NK-92 (cell line): ENCODE data around the gene ABHD17A.

Experiments used
- DNase-seq: peaks from one replicate; lab custom pipeline; 2025; ENCODE audit not compliant: unreplicated experiment; lab: John Stamatoyannopoulos, UW

ABHD17A gene

DNA sequence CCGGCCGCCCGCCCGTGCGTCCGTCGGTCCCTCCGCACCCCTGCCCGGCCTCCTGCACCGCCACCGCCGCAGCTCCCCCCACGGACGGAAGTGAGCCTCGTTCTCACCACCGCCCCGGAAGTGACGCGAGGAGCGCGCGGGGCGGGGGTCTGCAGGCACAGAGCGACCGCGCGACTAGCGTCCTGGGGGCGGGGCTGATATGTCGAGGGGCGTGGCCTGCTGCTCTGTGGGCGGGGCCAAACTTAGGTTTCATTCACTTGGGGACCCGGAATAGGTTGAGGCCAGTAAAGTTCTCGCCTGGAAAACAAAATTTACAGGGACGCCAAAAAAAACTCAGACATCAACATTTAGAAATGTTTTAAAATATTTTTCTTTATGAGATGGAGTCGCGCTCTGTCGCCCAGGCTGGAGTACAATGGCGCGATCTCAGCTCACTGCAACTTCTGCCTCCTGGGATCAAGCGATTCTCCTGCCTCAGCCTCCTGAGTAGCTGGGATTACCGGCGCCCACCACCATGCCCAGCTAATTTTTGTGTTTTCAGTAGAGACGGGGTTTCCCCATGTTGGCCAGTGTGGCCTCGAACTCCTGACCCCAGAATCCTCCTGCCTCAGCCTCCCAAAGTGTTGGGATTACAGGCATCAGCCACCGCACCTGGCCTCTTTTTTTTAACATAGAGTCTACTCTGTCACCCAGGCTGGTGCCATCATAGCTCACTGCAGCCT is at the start of gene ABHD17A:
Gene ABHD17A, minus strand, starts transcription at position 99 of the 722 bp plus-strand sequence. CDS start 3,930 bp downstream, outside the sequence.
- peak; percentile 72 for DNase-seq

DNA sequence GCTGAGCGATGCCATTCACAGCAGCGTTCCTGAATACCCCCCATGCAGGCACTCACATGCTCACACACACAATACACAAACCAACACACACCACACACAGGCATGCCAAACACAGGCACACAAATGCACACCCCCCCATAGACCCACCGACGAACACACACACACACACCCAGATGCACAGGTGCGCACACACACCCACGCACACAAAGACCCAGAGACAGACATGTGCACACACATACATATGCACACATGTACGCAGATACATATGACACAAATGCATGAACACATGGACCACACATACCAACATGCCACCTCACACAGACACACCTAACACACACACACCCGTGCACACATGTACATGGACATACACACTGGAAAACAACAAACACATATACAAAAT is 48.6 kb upstream of the ABHD17A start:
- DNase-seq = no peak

DNA sequence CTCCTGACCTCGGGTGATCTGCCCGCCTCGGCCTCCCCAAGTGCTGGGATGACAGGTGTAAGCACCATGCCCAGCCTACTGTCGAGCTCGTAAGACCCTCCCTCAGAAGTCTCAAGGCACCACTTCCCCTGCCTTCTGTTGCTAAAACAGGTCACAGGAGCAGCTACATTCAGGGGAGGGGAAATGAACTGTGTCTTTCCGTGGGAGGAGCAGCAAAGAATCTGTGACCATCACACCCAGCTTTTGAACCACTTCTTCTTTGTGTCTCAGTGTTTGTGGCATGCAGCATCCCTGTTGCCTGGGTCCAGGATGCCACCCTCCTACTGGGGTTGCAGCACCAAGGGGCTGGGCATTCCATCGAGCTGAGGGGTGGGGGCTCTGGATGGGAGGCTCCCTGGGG is 47.9 kb upstream of the ABHD17A start:
- no peak for DNase-seq

DNA sequence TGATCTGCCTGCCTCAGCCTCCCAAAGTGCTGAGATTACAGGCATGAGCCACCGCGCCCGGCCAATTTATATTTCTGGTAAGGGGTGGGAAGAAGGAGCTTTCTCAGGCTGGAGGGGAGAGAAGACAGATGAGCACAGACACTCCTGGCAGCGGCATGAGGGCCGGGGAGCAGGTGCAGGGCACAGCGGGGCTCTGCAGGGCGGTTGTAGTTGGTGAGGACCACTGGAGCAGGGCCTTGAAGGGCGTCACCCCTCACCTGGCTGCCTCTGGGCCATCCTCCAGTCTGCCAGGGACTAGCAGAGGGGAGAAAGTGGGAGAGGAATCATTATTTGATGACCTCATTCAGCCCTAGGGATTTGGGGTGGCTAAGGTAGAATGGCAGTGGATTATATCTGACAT is 47.1 kb upstream of the ABHD17A start:
- DNase-seq = no peak

DNA sequence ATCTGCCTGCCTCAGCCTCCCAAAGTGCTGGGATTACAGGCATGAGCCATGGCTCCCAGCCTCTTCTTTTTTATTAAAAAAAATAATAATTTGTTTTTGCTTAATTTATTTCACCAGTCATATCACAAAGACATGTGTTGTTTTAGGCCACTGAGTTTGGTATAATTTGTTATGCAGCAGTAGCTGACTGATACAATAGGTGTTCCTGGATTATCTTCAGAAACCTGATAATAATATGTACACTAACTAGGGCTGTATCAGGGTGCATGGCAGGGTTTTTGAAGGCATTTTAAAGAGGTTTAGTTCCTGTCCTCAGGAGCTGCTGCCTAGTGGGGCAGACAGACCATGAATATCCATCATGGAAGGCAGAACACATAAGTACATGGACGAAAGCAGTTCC is 46.1 kb upstream of the ABHD17A start:
- no peak for DNase-seq

DNA sequence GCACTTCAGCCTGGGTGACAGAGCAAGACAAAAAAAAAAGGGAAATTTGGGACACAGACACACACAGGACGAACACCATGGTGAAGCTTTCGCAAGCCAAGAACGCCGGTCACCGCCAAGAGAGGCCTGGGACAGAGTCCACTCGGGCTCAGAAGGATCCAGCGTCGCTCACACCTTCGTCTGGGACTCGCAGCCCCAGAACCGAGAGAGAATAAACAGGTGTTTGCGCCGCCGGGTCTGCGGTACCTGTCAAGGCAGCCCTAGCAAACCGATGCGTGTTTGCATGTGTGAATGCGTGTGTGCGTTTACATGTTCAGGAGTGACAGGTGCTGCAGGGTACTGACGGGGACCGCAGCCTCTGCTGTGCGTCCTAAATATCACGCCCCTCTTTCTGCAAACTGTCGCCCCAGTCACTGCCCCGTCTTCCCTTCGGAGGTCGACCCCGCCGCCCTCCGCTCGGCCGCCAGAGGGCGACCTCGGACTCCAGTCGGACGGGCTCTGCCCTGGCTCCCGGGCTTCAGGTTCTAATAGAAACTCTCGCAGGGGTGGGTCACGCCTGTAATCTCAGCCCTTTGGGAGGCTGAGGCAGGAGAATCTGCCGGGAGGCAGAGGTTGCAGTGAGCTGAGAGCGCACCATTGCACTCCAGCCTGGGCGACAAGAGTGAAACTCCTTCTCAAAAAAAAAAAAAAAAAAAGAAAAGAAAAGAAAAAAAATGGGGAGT is 43.9 kb upstream of the ABHD17A start:
- no peak for DNase-seq

DNA sequence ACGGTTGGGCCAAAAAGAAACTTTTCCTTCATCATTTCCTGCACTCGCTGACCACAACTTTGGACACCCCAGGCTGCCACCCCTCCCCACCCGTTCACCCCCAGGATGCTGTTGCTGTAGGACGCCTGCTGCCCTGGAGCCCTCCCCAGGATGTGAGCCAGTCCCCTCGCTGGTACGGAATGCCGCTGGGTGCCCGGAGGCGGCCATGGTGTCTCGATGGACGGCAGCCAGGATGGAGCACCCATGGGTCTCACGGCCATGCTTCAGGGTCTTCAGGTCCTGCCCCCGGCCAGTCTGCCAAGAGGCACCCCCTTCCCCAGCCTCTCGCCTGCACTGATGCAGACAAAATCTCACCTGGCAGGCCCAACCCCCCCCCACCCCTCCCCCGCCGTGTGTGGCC is 40.2 kb upstream of the ABHD17A start:
- no peak for DNase-seq

DNA sequence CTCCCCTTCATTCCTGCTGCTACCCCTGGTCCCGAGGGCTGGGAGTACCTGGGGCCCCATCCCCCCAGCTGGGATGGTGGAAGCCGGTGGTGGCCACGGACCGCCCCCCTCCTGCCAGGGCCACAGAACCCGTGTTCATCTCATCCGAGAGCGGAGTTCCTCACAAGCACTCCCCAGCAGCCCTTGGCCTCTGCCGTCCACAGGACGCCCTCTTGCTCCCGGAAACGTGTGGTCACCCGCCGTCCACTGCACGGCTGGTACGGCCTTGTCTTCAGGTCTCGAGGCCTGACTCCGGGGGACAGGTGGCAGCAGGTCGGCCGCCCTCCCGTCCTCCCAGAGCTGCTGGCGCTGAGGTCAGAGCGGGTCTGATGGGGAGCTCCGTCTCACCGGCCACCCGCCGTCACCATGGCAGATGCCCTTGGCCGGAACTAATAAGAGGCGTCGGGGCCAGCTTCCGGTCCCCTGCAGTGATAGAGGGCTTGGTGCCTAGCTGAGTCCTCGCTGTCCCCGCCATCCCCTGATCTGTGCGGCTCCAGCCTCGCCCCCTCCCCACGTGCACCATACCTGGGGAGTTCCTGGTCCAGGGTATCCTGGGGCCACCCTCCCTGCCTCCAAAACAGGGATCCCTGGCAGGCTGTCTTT is 39.1 kb upstream of the ABHD17A start:
- DNase-seq = no peak

DNA sequence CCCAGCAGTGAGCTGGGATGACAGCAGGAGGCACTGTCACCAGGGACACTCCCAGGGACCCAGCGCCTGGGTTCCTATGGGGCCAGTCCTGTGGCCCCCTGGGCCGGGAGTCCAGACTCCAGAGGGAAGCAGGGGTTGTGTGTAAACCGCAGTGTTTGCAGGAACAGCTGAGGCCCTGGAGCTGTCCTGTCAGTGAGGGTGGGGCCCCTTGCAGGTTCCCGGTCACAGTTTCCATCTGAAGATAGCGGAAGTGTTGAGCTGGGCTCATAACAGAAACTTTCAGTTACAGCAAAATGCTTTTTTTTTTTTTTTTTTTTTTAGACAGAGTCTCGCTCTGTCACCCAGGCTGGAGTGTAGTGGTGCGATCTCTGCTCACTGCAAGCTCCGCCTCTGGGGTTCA is 38.0 kb upstream of the ABHD17A start:
- no peak for DNase-seq

DNA sequence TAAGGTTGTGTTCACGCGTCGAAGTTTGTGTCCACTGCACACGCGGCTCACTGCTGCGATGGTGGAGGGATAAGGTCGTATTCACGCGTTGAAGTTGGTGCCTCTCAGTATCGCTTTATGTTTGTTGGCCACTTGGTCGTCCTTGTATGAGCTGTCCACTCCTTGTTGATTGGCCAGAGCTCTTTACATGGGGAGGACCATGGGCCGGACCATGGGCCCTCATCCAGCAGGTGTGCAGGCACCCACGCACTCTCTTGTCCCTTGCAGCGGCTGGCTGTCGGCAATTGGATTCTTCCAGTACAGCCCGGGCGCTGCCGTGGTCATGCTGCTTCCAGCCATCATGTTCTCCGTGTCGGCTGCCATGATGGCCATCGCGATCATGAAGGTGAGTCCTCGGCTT is 37.5 kb upstream of the ABHD17A start:
- no peak for DNase-seq

DNA sequence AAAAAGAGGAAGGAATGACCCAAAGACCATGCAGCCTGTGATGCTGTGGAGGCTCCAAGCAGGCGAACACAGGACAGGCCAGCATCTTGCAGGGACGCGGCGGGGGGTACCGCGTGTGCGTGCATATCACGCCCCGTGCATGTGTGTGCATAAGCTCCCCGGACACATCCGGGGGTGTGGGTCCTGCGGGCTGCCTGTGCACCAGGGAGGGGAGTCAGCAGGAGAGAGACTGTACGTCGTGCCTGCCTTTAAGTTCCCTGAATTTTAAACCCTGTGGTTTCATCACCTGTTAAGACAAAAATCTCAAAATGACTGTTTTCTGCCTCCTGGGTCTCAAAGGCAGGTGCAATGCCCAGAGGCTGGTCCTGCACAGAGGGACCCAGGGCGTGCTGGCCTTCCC is 36.5 kb upstream of the ABHD17A start:
- no peak for DNase-seq

DNA sequence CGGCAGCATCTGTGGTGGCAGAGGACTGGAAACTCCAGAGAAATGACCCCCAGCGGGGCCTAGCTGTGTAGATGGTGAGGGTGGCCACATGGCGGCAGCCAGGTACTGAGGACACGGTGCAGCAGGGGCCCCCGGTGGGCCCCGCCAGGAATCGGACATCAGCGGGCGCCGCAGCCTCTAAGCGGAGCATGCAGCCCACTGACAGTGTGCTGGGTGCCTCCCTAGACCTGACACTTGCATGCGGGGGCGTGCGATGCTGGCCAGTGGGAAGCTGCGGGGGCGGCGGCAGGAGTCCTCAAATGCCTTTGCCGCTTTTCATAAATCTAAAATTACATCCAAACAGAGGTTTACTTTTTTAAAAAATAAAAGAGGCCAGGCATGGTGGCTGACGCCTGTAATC is 36.0 kb upstream of the ABHD17A start:
- DNase-seq = no peak

DNA sequence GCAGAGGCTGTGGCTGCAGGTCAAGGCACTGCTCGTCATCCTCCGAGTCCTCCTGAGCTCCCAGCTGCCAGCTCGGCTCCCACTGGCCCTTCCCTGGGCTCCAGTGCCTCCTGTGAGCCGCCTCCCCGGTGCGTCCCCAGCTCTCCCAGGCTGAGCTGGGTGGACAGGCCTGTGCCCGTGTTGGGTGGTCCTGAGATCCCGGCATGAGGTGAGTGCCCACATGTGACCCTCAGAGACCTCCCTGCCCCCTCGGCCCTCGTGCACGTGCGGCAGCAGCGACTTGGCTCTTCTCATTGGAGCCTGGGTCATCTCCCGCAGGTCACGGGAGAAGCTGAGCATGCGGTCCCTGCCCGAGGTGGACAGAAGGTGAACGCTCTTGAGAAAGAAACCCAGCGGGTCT is 35.3 kb upstream of the ABHD17A start:
- no peak for DNase-seq

DNA sequence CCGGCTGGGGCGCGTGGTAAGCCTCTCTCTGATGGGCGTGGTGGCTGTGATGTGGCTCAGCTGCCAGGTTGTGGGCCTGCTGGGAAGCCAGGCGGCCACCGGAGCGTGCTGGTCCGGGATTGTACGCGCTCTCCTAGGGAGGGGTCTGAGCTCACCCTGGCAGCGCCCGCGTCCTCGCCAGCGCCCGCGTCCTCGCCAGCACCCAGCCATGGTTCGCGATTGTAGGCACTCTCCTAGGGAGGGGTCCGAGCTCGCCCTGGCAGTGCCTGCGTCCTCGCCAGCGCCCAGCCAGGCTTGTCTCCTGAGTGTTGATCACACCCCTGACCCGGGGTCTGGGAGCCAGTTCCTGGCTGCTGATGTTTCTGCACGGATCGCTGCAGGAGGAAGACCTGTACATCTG is 33.7 kb upstream of the ABHD17A start:
- DNase-seq = no peak

DNA sequence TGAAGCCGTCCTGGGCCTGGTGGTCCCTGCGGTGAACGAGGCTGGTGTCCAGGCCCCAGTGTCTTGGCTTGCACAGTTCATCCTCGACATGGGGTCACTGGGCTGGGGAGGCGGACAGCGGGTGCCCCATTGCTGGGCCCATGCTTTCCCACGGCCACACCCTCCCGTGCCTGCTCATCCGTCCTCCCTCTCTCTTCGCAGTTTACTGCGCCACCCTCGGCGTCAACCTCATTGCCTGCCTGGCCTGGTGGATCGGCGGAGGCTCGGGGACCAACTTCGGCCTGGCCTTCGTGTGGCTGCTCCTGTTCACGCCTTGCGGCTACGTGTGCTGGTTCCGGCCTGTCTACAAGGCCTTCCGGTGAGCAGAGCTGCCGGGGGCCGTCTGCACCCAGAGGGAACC is 32.6 kb upstream of the ABHD17A start:
- no peak for DNase-seq

DNA sequence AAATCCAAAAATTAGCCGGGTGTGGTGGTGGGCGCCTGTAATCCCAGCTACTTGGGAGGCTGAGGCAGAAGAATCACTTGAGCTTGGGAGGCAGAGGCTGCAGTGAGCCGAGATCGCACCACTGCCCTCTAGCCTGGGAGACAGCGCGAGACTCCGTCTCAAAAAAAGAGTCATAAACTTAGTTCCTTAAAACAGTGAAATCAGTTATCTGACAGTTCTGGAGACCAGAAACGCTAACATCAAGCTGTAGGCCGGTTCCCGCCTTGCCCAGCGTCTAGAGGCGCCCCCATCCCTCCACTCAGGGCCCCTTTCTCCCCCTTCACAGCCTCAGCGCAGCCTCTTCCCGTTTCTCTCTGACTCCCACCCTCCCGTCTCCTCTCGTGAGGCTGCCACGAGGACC is 31.9 kb upstream of the ABHD17A start:
- no peak for DNase-seq

DNA sequence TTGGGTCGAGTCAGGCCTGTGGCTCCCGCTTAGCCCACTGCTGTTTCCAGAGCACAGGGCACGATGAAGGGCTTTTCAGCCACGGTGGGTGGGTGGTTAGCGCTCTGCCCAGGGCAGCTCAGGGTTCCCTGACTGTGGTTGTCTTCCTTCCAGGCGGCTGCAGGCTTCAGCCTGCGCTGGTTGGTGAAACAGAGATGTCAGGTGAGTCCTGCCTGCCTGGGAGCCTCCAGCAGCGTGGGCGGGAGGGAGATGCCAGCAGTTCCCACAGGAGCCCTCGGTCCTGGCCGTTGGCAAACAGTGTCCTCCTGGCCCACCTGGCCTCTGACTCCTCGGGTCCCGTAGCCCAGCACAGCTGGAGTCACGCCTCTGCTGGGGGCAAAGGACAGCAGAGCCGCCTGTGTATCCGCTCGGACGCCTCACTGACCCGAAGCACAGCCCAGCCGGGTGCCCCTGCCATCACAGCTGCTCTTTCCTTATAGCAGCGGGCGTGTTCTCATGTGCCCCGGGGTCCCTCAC is 29.6 kb upstream of the ABHD17A start:
- no peak for DNase-seq

DNA sequence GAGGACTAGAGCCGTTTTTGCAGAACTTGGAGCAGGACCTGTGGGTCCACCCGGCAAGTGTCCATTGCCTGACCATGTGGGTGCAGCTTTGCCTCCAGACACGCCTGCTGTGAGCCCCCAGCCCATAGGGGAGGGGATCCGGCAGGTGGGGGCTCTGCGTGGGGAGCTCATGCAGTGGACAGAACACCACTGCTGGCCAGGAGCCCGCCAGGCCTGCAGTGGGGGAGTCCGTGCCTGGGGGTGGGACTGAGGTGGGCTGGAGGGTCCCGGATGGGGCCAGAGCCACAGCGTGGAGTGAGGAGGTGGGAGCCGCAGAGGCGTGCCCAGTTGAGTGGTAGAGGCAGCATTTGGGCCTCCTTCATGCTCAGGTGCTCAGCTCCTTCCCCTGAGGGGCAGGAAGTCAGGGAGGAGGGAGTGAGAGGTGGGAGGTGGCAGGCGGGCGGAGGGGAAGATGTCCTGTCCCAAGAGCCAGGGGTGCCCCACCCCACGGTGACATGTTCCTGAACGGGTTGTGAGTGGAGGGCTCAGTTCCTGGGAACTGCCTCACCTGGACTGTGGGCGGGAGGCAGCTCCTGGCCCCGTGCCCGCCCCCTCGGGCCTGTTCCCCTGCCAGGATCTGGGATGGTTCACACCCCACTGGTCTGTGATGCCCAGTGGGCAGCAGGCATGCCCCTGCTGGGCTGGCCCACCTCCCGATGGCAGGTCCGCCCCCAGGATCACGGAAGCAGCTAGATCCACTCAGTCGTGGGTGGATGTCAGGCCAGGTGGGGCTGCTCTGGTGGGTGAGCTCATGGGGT is 28.7 kb upstream of the ABHD17A start:
- no peak for DNase-seq

DNA sequence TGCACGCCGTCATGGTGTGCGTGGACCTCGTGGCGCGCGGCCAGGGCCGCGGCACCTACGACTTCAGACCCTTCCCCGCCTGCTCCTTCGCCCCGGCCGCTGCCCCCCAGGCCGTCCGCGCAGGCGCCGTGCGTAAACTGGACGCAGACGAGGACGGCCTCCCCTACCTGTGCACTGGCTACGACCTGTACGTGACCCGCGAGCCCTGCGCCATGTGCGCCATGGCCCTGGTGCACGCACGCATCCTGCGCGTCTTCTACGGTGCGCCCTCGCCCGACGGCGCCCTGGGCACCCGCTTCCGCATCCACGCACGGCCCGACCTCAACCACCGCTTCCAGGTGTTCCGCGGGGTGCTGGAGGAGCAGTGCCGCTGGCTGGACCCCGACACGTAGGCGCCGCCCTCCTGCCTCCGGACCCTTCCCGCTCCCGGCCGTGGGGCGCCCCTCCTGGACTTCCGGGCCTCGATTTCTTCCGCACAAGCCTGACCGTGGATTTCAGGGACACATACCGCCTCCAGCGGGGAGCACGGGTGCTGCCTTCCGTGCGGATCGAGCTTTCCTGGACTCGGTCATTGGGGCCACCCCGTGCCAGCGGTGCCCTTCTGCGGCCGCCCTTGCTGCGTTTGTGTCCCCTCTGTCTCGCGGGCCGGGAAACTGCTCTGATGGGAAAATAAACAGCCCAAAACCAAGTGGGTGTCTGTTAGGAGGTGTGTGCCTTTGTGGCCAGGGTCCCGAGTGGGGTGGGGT is 27.6 kb upstream of the ABHD17A start:
- DNase-seq = no peak

DNA sequence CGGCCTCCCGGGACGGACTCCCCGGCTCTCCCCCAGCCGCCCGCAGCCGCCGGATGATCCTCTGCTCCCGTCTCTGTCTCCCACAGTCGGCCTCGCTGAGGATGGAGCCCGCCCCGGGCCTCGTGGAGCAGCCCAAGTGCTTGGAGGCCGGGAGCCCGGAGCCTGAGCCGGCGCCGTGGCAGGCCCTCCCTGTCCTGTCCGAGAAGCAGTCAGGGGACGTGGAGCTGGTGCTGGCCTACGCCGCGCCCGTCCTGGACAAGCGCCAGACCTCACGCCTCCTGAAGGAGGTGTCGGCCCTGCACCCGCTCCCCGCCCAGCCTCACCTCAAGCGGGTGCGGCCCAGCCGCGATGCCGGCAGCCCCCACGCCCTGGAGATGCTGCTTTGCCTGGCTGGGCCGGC is 26.7 kb upstream of the ABHD17A start:
- DNase-seq = no peak

DNA sequence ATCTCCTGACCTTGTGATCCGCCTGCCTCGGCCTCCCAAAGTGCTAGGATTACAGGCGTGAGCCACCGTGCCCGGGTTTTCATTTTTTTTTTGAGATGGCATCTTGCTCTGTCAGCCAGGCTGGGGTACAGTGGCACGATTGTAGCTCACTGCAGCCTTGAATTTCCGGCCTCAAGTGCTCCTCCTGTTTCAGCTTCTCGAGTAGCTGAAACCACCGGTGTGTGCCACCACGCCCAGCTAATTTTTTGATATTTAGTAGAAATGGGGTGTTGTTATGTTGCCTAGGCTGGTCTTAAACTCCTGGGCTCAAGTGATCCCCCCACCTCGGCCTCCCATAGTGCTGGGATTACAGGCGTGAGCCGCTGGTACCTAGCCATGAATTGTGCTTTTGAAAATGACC is 25.8 kb upstream of the ABHD17A start:
- no peak for DNase-seq
